Breast epithelium (tissue), 3 donors: Measurements from ENCODE around the gene MYO5A.

ENCODE experiments used
- CTCF ChIP-seq, 3 donors: fragments of 450-650 bp; IDR thresholded peaks; one replicate each; pipeline ENCODE4 v1.5.1; 2016 to 2017; ENCODE audit warnings: antibody characterized with exemption in 3 of 3, mild to moderate bottlenecking in 3 of 3, moderate library complexity in 3 of 3
- POLR2A ChIP-seq: fragments of 450-650 bp; IDR thresholded peaks from one replicate; pipeline ENCODE4 v1.6.1; 2016; ENCODE audit warnings: antibody characterized with exemption, mild to moderate bottlenecking, moderate library complexity

- TF ChIP-seq CTCF (IDR thresholded peaks at IDR 0.05) (no peak), POLR2A (no peak)
Measured at GRCh38 chr15:52498706-52499105, 30.0 kb downstream of the MYO5A start.
